ENCODE data around the gene TAC4. TPM values are rescaled to one million over a fixed set of nuclear protein-coding genes. Genes with fewer than 3 reads are reported as not detected.

TAC4 gene
- polyA plus RNA-seq, 6 donors from 2014 or later: not detected

- Mint-ChIP-seq H3K4me3 (no peak overlapping the region), H3K27me3 (no peaks in the 10 kb centered on the region), H3K4me1 (peaks cover 19 to 32% (median 23%) of the 10 kb centered on the region in 3 donors), H3K27ac (peak overlapping the region in 2 of 6 donors; percentile 32 to 36), H3K36me3 (peaks cover 10 to 22% of the 10 kb centered on the region in 2 donors), H3K9me3 (no peaks in the 10 kb centered on the region)
- DNase-seq: no peak
- no peak for ATAC-seq (ENCODE audit: low read depth in 2 of 2)
Measured at GRCh38 chr17:49798738-49799137, 49.1 kb downstream of the TAC4 start.

- ATAC-seq (ENCODE audit: low read depth in 2 of 2) (no peak), DNase-seq (no peak)
- peaks cover 10 to 22% of the 10 kb centered on the region in 2 donors for H3K36me3 Mint-ChIP-seq
- H3K27ac Mint-ChIP-seq: no peak overlapping the region
- no peaks in the 10 kb centered on the region for H3K27me3 Mint-ChIP-seq
- peaks cover 21 to 34% (median 27%) of the 10 kb centered on the region in 3 donors for H3K4me1 Mint-ChIP-seq
- no peaks in the 10 kb centered on the region for H3K9me3 Mint-ChIP-seq
- no peak overlapping the region for H3K4me3 Mint-ChIP-seq
Measured at GRCh38 chr17:49798182-49798581, 49.7 kb downstream of the TAC4 start.

- Mint-ChIP-seq H3K36me3 (peaks cover 2 to 16% of the 10 kb centered on the region in 2 donors), H3K4me1 (peaks cover 21 to 48% (median 45%) of the 10 kb centered on the region in 3 donors), H3K27ac (no peak overlapping the region), H3K27me3 (no peaks in the 10 kb centered on the region), H3K9me3 (no peaks in the 10 kb centered on the region), H3K4me3 (peak overlapping the region in 1 of 8 donors; percentile 8)
- ATAC-seq (ENCODE audit: low read depth in 2 of 2) (no peak), DNase-seq (no peak)
Measured at GRCh38 chr17:49795372-49795771, 52.5 kb downstream of the TAC4 start.

DNA sequence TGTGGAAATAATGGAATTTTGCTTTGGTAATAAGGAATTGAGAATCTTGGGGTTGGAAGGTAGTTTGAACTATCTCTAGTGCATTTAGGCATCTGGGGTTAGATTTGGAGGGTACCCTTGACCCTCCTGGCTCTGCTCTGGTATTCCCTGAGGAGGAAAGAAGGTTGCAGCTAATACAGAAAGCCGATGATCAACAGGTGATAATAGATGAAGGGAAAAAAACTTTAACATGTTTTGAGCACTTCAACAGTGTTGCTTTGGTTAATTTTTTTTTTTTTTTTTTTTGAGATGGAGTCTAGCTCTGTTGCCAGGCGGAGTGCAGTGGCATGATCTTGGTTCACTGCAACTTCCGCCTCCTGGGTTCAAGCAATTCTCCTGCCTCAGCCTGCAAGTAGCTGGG is 54.6 kb downstream of the TAC4 start:
- Mint-ChIP-seq H3K36me3 (peaks cover 0 to 7% of the 10 kb centered on the region in 2 donors), H3K27ac (peak overlapping the region in 2 of 6 donors; percentile 31 to 68), H3K4me1 (peaks cover 33 to 61% (median 54%) of the 10 kb centered on the region in 3 donors), H3K27me3 (no peaks in the 10 kb centered on the region), H3K4me3 (no peak overlapping the region), H3K9me3 (no peaks in the 10 kb centered on the region)
- DNase-seq (no peak), ATAC-seq (ENCODE audit: low read depth in 2 of 2) (no peak)

DNA sequence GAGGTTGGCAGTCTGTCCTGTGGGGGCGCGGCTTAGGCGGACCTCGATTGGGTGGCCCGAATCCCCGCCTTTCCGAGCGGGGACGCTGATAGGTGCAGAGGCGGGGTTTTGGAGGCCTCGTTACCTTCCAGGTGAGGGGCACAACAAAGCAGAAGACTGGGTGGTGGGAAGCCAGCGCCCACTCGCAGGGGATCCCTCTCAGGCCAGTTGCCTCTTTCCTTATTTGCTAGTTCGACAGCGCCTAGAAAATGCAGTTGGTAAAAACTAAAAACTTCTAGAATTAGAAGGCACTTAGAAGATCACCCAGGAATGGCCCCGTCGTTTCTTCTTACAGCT is 58.7 kb downstream of the TAC4 start:
- H3K4me3 Mint-ChIP-seq: peak overlapping the region; percentile 94 to 100 (median 98)
- no peak for DNase-seq
- peaks cover 0 to 3% (median 0%) of the 10 kb centered on the region in 7 donors for H3K9me3 Mint-ChIP-seq
- no peaks in the 10 kb centered on the region for H3K36me3 Mint-ChIP-seq
- H3K27ac Mint-ChIP-seq: peak overlapping the region; percentile 99 to 100 (median 99)
- H3K4me1 Mint-ChIP-seq: peaks cover 25 to 64% (median 43%) of the 10 kb centered on the region in 3 donors
- no peak for ATAC-seq (ENCODE audit: low read depth in 2 of 2)
- no peaks in the 10 kb centered on the region for H3K27me3 Mint-ChIP-seq

DNA sequence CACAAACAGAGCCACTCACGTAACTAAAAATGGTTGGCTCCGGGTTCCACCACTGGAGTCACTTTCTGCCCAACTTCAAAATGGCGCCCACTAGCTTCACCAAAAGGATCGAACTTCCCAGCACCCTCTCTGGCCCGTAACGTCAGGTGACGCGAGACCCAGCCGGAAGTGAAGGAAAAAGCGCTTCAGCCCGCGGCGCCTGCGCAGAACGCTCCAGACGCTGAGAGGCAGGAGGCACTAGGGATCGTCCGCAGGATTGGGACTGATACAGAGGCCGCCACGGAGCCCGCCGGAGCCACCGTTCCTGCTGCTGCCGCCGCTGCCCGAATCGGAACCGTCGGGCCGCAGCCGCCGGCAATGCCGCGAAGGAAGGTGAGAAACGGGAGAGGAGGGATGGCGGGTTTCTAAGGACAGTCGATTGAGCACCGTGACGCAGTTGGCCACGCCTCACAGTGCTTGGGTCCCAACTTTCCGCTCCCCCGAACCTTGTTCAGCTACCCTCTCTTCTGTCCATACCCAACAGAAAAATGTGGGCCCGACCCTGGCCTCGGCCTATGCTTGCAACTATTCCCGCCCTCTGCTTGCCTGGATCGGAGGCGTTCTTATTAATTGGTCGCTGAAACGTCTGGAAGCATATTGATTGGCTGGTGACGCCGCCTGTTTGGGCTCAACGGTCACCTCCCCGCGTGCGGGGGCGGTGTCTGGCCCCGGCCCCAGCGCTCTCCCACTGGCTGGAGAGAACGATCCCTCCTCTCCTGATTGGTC is 59.2 kb downstream of the TAC4 start, which contains the start of gene KAT7:
Gene KAT7 (plus strand): TSS at position 204 of the 765 bp plus-strand sequence. CDS start 154 bp downstream, at position 358.
- H3K36me3 Mint-ChIP-seq: no peaks in the 10 kb centered on the region

More for the DNA sequence above, 59.2 kb downstream of the TAC4 start, which contains the start of gene KAT7:
- no peaks in the 10 kb centered on the region for H3K27me3 Mint-ChIP-seq
- H3K27ac Mint-ChIP-seq: peak within 1 kb of the TSS; percentile 99 to 100 (median 99)
- peak within 1 kb of the TSS; percentile 94 to 100 (median 98) for H3K4me3 Mint-ChIP-seq
- H3K9me3 Mint-ChIP-seq: peaks cover 0 to 3% (median 0%) of the 10 kb centered on the region in 7 donors
- peaks cover 25 to 61% (median 41%) of the 10 kb centered on the region in 3 donors for H3K4me1 Mint-ChIP-seq
- ATAC-seq (ENCODE audit: low read depth in 2 of 2) (peak; percentile 78 to 80), DNase-seq (peak; percentile 99)

Other genes with a start within 250 kb of the TAC4 start
- 100 to 1,000 TPM in 1 of 6 donors, 10 to 100 TPM in 5; 78.4 to 131 (median 95.3) TPM for gene SPOP, start 170.0 kb downstream of the TAC4 start, polyA plus RNA-seq (ENCODE audit: low read depth in 6 of 6)
- 10 to 100 TPM; 20.6 to 47.5 (median 25.7) TPM for gene SLC35B1, start 140.1 kb downstream of the TAC4 start, polyA plus RNA-seq (ENCODE audit: low read depth in 6 of 6)
- gene FAM117A, start 83.9 kb downstream of the TAC4 start, polyA plus RNA-seq (ENCODE audit: low read depth in 6 of 6): 10 to 100 TPM; 36.4 to 66.0 (median 54.3) TPM
- 10 to 100 TPM; 42.3 to 61.8 (median 45.4) TPM for gene KAT7, start 59.4 kb downstream of the TAC4 start, polyA plus RNA-seq (ENCODE audit: low read depth in 6 of 6)
- gene DLX4, start 121.1 kb upstream of the TAC4 start, polyA plus RNA-seq (ENCODE audit: low read depth in 6 of 6): under 1 TPM in 3 of 6 donors, not detected in 3; 0.18 to 0.22 (median 0.21) TPM
- gene DLX3, start 147.2 kb upstream of the TAC4 start, polyA plus RNA-seq (ENCODE audit: low read depth in 6 of 6): not detected
- 1 to 10 TPM in 1 of 6 donors, under 1 TPM in 4, not detected in 1; 0.29 to 1.4 (median 0.62) TPM for gene ITGA3, start 208.0 kb upstream of the TAC4 start, polyA plus RNA-seq (ENCODE audit: low read depth in 6 of 6)
- gene PDK2, start 247.3 kb upstream of the TAC4 start, polyA plus RNA-seq (ENCODE audit: low read depth in 6 of 6): 10 to 100 TPM; 33.4 to 49.6 (median 40.3) TPM